A673 (cell line): ENCODE data around the gene PARD3. TPM values are rescaled to one million over a fixed set of nuclear protein-coding genes. Genes with fewer than 3 reads are reported as not detected.

Source experiments
- BruUV-seq: library from RNA; stranded (reverse); fragments of 400-500 nt; replicated peaks from 2 replicates; lab custom pipeline; 2021; lab: Mats Ljungman, UMichigan
- CTCF ChIA-PET: fragments of 300-600 bp; sonication (Branson Sonifier 250); formaldehyde crosslinking; loops from one replicate; lab custom pipeline; 2022; ENCODE audit warnings: antibody characterized with exemption; lab: Charles Lee
- POLR2A ChIA-PET: fragments of 300-600 bp; sonication (Branson Sonifier 250); formaldehyde crosslinking; loops from one replicate; lab custom pipeline; 2022; ENCODE audit warnings: antibody characterized with exemption; ENCODE audit not compliant: low non-redundant PET; lab: Charles Lee
- DNase-seq: peaks from one replicate; pipeline ENCODE4 v3.0.0-alpha.2; 2015; ENCODE audit warnings: low spot score
- H3K27ac ChIP-seq: fragments of 200-600 bp; sonication (generic); 2 replicates; pipeline ENCODE4 v1.5.1; 2016; ENCODE audit warnings: mixed run types, low read depth, mild to moderate bottlenecking, mixed read lengths, antibody characterized with exemption, low read length; ENCODE audit not compliant: poor library complexity, severe bottlenecking
- H3K27me3 ChIP-seq: fragments of 200-600 bp; sonication (generic); replicated peaks from 2 replicates; pipeline ENCODE4 v1.6.1; 2017; ENCODE audit warnings: mixed run types, low read depth, mild to moderate bottlenecking, mixed read lengths, antibody characterized with exemption, low read length; ENCODE audit not compliant: insufficient read depth, poor library complexity
- H3K36me3 ChIP-seq: fragments of 200-600 bp; sonication (generic); 2 replicates; pipeline ENCODE4 v1.6.1; 2016; ENCODE audit warnings: mixed run types, mild to moderate bottlenecking, mixed read lengths, antibody characterized with exemption, low read length; ENCODE audit not compliant: insufficient read depth, poor library complexity, severe bottlenecking
- H3K4me1 ChIP-seq: fragments of 200-600 bp; sonication (generic); 2 replicates; pipeline ENCODE4 v1.6.1; 2017; ENCODE audit warnings: mixed run types, mild to moderate bottlenecking, mixed read lengths, antibody characterized with exemption, low read length; ENCODE audit not compliant: insufficient read depth, poor library complexity, severe bottlenecking
- H3K4me3 ChIP-seq: fragments of 200-600 bp; sonication (generic); 2 replicates; pipeline ENCODE4 v1.5.1; 2016; ENCODE audit warnings: low read depth, mixed run types, mild to moderate bottlenecking, mixed read lengths, low read length; ENCODE audit not compliant: poor library complexity, severe bottlenecking
- H3K9me3 ChIP-seq: fragments of 200-600 bp; sonication (generic); 2 replicates; pipeline ENCODE4 v1.6.1; 2016; ENCODE audit warnings: mixed run types, low read depth, mild to moderate bottlenecking, mixed read lengths, antibody characterized with exemption, low read length; ENCODE audit not compliant: poor library complexity, severe bottlenecking
- EZH2 ChIP-seq: fragments of 200-600 bp; sonication (generic); IDR thresholded peaks from 2 replicates; pipeline ENCODE4 v1.6.1; 2017; ENCODE audit warnings: borderline replicate concordance, low read depth, mild to moderate bottlenecking, mixed read lengths, antibody characterized with exemption, low read length; ENCODE audit not compliant: poor library complexity, severe bottlenecking
- intact Hi-C: fragments of 100-400 bp; cut with micrococcal nuclease; formaldehyde crosslinking; loops from one replicate; pipeline ENCODE4 v1.10.0; 2022; ENCODE audit not compliant: unreplicated experiment
- total RNA-seq: library from RNA; stranded (reverse); gene quantifications from 2 replicates; pipeline ENCODE4 v1.2.3, GENCODE V29; 2021
- TF ChIP-seq, protein P1 (sequence below): fragments of 300-800, 200-600 bp; sonication (generic); conservative IDR thresholded peaks from 2 replicates; pipeline ENCODE4 v1.5.1; 2017; ENCODE audit warnings: low read depth, mild to moderate bottlenecking, antibody characterized with exemption, low read length, moderate library complexity, mixed read lengths

Gene PARD3
- total RNA-seq, 1 experiment from 2014 or later = 28.0 TPM

DNA sequence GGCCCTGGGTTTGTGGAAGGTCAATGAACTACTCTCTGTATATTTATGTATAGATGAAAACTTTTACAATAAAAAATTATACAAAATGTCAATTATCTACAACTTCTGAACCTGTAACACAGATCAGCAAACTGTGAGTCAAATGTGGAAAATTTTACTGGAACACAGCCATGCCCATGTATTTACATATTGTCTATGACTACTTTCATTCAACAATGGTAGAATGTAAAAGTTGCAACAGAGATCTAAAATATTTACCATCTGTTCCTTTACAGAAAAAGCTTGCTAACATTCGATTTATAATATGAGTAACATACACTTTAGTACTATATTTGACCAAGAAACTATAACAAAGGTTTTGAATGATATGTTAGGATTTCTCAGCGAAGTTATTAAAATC lies 481.6 kb downstream of the PARD3 start:
- no peaks in the 10 kb centered on the region for H3K27me3 ChIP-seq
- H3K27ac ChIP-seq = no peak overlapping the region
- BruUV-seq = no TSS peak
- no peaks in the 10 kb centered on the region for H3K4me1 ChIP-seq
- ChIA-PET CTCF (no interaction called here), POLR2A (no interaction called here)
- no peak for TF ChIP-seq EZH2
- TF ChIP-seq, protein P1, sequence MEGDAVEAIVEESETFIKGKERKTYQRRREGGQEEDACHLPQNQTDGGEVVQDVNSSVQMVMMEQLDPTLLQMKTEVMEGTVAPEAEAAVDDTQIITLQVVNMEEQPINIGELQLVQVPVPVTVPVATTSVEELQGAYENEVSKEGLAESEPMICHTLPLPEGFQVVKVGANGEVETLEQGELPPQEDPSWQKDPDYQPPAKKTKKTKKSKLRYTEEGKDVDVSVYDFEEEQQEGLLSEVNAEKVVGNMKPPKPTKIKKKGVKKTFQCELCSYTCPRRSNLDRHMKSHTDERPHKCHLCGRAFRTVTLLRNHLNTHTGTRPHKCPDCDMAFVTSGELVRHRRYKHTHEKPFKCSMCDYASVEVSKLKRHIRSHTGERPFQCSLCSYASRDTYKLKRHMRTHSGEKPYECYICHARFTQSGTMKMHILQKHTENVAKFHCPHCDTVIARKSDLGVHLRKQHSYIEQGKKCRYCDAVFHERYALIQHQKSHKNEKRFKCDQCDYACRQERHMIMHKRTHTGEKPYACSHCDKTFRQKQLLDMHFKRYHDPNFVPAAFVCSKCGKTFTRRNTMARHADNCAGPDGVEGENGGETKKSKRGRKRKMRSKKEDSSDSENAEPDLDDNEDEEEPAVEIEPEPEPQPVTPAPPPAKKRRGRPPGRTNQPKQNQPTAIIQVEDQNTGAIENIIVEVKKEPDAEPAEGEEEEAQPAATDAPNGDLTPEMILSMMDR = no peak
- intact Hi-C loops = no loop called here
- no peaks in the 10 kb centered on the region for H3K9me3 ChIP-seq
- H3K36me3 ChIP-seq = no peaks in the 10 kb centered on the region
- no peak overlapping the region for H3K4me3 ChIP-seq
- no peak for DNase-seq

DNA sequence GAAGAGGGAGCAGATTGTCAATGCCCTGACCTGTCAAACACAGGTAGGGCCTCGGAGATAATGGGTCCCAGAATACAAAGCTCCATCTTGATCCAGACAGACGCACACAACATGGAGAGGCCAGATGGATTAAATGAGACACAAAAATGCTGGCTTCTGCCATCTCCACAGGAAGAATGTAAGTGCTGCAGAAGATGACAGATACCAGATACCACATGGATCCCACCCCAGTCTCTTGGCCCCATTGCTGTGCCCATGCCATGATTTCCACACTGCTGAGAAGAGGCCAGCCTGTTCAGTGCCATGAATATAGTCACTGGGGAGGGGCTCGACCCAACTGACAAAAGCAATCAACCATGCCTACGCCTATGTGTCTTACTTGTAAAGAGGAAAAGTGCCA lies 487.9 kb downstream of the PARD3 start:
- Histone ChIP-seq H3K4me3 (no peak overlapping the region), H3K36me3 (no peaks in the 10 kb centered on the region), H3K4me1 (peaks cover 10% of the 10 kb centered on the region), H3K9me3 (no peaks in the 10 kb centered on the region), H3K27me3 (no peaks in the 10 kb centered on the region), H3K27ac (no peak overlapping the region)
- ChIA-PET CTCF (no interaction called here), POLR2A (no interaction called here)
- intact Hi-C loops = no loop called here
- no TSS peak for BruUV-seq
- no peak for DNase-seq
- TF ChIP-seq, protein P1 = no peak
- no peak for TF ChIP-seq EZH2

GRCh38 chr10:34323192-34323591 lies 491.9 kb downstream of the PARD3 start:
- TF ChIP-seq, protein P1 = no peak
- no peak for TF ChIP-seq EZH2
- Histone ChIP-seq H3K4me1 (peaks cover 32% of the 10 kb centered on the region), H3K27me3 (no peaks in the 10 kb centered on the region), H3K36me3 (no peaks in the 10 kb centered on the region), H3K27ac (no peak overlapping the region), H3K9me3 (no peaks in the 10 kb centered on the region), H3K4me3 (no peak overlapping the region)
- BruUV-seq = no TSS peak
- CTCF ChIA-PET = no interaction called here
- DNase-seq = no peak
- POLR2A ChIA-PET = no interaction called here
- intact Hi-C loops = no loop called here
